NT2/D1 (cell line): ENCODE measurements around the gene CMTM1.

Experiments
- YY1 ChIP-seq: IDR thresholded peaks from 2 replicates; pipeline ENCODE4 v1.6.1; 2011; ENCODE audit not compliant: insufficient read length, insufficient read depth
- ZNF274 ChIP-seq: IDR thresholded peaks from 2 replicates; pipeline ENCODE4 v1.6.1; 2011; ENCODE audit warnings: mild to moderate bottlenecking, low read depth, low read length

GRCh38 chr16:66598111-66598510, 31.9 kb downstream of the CMTM1 start:
- no peak for TF ChIP-seq YY1
- TF ChIP-seq ZNF274: no peak
